Activated CD8-positive, alpha-beta memory T cell treated with anti-CD3 and anti-CD28 coated beads, Interleukin-2, amount 10 ng/mL, durations not matched to agents 7 days and 5 days (primary cell): ENCODE measurements around the gene RBM15. TPM values are rescaled to one million over a fixed set of nuclear protein-coding genes. Genes with fewer than 3 reads are reported as not detected.
A peak's percentile ranks its signal among the peaks of the same experiment; 100 is the strongest.

ENCODE experiments used
- ATAC-seq: fragments of 150-1000 bp; cut with Tn5 transposase; one replicate; pipeline ENCODE4 v1.10.0; 2021; ENCODE audit warnings: moderate library complexity
- CTCF ChIA-PET: fragments of 350-600 bp; sonication (Branson Sonifier 250); formaldehyde crosslinking; loops from one replicate; lab custom pipeline; 2021; ENCODE audit warnings: antibody characterized with exemption; lab: Charles Lee
- DNase-seq: peaks from one replicate; pipeline ENCODE4 v3.0.0-alpha.2; 2020
- H3K27ac Mint-ChIP-seq: one replicate; pipeline ENCODE4 v1.8.0; 2021; ENCODE audit warnings: mild to moderate bottlenecking, mixed read lengths
- H3K27me3 Mint-ChIP-seq: one replicate; pipeline ENCODE4 v1.8.0; 2021; ENCODE audit warnings: mixed read lengths
- H3K36me3 Mint-ChIP-seq: one replicate; pipeline ENCODE4 v1.8.0; 2021; ENCODE audit warnings: mild to moderate bottlenecking, mixed read lengths
- H3K4me1 Mint-ChIP-seq: one replicate; pipeline ENCODE4 v1.8.0; 2021; ENCODE audit warnings: mixed read lengths
- H3K4me3 Mint-ChIP-seq: one replicate; pipeline ENCODE4 v1.8.0; 2021; ENCODE audit warnings: mild to moderate bottlenecking, moderate library complexity, mixed read lengths
- H3K9me3 Mint-ChIP-seq: one replicate; pipeline ENCODE4 v1.8.0; 2022; ENCODE audit warnings: low read depth, mixed read lengths
- total RNA-seq, 2 experiments: library from RNA; stranded (reverse); gene quantifications; one replicate each; pipeline ENCODE4 v1.2.3, GENCODE V29; 2021

RBM15 gene
- total RNA-seq, 2 experiments from 2014 or later = 76.5 to 122 TPM

DNA sequence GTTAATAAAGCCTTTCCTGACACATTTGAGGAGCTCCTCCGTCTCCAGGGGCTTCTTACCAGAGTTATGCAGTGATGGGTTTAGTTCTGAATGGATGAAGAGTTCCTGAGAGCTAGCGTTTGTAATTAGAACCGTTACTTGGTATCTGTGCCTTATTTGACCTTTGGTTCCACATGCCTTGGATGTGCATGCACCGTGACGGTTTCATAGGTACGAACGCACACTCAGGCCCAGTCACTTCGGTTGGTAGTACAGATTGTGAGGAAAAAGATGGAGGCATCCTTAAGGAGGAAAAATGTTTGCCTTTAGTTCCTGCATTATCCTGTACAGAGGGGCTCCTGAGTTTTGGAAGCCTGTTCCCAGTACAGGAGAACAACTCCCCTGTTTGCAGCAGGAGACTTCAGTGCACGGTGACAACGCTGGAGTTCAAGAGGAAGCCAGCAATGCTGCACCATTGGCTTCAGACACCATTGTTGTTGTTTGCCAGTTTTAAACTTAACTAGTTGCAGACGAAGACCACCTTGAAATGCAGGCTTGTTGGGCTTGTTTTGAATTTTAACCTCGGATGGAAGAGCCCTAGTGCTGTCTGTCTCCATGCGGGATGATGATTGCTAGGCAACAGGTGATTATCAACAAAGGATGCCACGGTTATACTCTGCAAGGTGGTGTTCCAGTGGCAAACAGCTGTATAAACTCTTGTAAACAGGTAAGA is 8.2 kb downstream of the RBM15 start:
- Mint-ChIP-seq H3K36me3 (peaks cover 74% of the 10 kb centered on the region), H3K27me3 (no peaks in the 10 kb centered on the region), H3K9me3 (no peaks in the 10 kb centered on the region), H3K4me3 (peak overlapping the region; percentile 57), H3K4me1 (peaks cover 86% of the 10 kb centered on the region), H3K27ac (peak overlapping the region; percentile 61)
- no peak for DNase-seq
- ATAC-seq = no peak
- CTCF ChIA-PET = interaction anchor here (1.1 kb wide), 1 partner anchor 9 kb away, joined by 3 read pairs; the partner anchor contains the start of gene RBM15

- peak overlapping the region; percentile 44 for H3K4me3 Mint-ChIP-seq
These were observed 8.9 kb downstream of the RBM15 start for GRCh38 chr1:110348050-110348449.

GRCh38 chr1:110348771-110349170 is 9.6 kb downstream of the RBM15 start:
- H3K4me1 Mint-ChIP-seq = peaks cover 77% of the 10 kb centered on the region
- H3K27ac Mint-ChIP-seq = peak overlapping the region; percentile 59
- no peaks in the 10 kb centered on the region for H3K9me3 Mint-ChIP-seq
- ATAC-seq = no peak
- no peak for DNase-seq
- peaks cover 63% of the 10 kb centered on the region for H3K36me3 Mint-ChIP-seq
- H3K4me3 Mint-ChIP-seq = peak overlapping the region; percentile 9
- H3K27me3 Mint-ChIP-seq = no peaks in the 10 kb centered on the region
- CTCF ChIA-PET = interaction anchor here (0.8 to 2.1 kb wide), 4 partner anchors 10 to 390 kb away, joined by 3 to 12 read pairs (median 3); partner anchors contain the start of gene RBM15

More at GRCh38 chr1:110348050-110348449, 8.9 kb downstream of the RBM15 start:
- DNase-seq = no peak
- Mint-ChIP-seq H3K4me1 (peaks cover 82% of the 10 kb centered on the region), H3K9me3 (no peaks in the 10 kb centered on the region), H3K27me3 (no peaks in the 10 kb centered on the region), H3K36me3 (peaks cover 68% of the 10 kb centered on the region), H3K27ac (peak overlapping the region; percentile 57)
- CTCF ChIA-PET = interaction anchor here (0.8 to 2.1 kb wide), 3 partner anchors 9 to 19 kb away, joined by 3 to 12 read pairs (median 3); partner anchors contain the start of gene RBM15
- ATAC-seq = no peak

- Mint-ChIP-seq H3K4me3 (peak overlapping the region; percentile 7), H3K4me1 (peaks cover 70% of the 10 kb centered on the region), H3K27me3 (no peaks in the 10 kb centered on the region), H3K36me3 (peaks cover 53% of the 10 kb centered on the region), H3K27ac (peak overlapping the region; percentile 70), H3K9me3 (no peaks in the 10 kb centered on the region)
- DNase-seq = no peak
- ATAC-seq = peak; percentile 31
- CTCF ChIA-PET = interaction anchor here (0.8 to 1.5 kb wide), 2 partner anchors 33 to 141 kb away, joined by 3 read pairs; no protein-coding TSS in a partner anchor
These were observed 11.2 kb downstream of the RBM15 start for GRCh38 chr1:110350360-110350759.

DNA sequence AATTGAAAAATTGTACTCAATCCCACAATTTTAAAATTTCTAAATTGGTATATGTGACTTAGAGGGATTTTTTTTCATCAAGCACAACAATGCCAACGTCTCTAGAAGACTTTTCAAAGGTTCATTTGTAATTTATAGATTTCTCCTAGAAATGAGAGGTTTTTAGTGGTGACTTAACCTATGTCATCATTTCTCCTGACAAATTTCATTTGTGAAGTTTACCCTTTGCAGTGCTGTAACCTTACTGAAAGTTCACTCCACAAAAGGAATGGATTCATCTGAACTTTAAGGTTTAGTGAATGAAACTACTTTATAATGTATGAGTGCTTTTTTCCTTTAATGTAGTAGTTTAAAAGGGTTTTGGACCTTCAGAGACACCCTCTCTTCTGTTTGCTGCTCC is 16.1 kb downstream of the RBM15 start:
- no peak overlapping the region for H3K4me3 Mint-ChIP-seq
- DNase-seq = no peak
- CTCF ChIA-PET = no interaction called here
- peaks cover 36% of the 10 kb centered on the region for H3K36me3 Mint-ChIP-seq
- H3K9me3 Mint-ChIP-seq = no peaks in the 10 kb centered on the region
- no peak for ATAC-seq
- H3K4me1 Mint-ChIP-seq = peaks cover 39% of the 10 kb centered on the region
- no peaks in the 10 kb centered on the region for H3K27me3 Mint-ChIP-seq
- H3K27ac Mint-ChIP-seq = no peak overlapping the region

DNA sequence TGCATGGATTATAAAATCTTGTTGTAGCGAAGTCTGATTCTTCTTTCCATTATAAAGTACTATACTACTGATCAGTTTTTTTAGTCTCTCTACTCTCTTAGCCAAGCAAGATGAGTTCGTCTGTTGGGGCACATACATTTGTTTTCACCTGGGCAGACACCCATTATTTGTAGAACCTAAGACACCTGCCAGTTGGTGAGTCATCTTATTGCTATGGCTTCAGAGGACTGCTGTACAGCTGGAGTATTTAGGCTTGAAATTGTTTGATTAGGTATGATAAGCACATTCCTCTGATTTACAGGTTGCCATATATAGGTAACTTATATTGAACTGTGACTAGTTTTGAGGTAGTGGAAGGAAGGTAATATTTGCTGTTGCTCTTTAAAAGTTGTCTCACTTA is 17.2 kb downstream of the RBM15 start:
- peaks cover 36% of the 10 kb centered on the region for H3K36me3 Mint-ChIP-seq
- no peaks in the 10 kb centered on the region for H3K27me3 Mint-ChIP-seq
- no peak overlapping the region for H3K27ac Mint-ChIP-seq
- ATAC-seq (no peak), DNase-seq (no peak)
- H3K4me3 Mint-ChIP-seq = no peak overlapping the region
- H3K4me1 Mint-ChIP-seq = peaks cover 32% of the 10 kb centered on the region
- CTCF ChIA-PET = interaction anchor here (1.3 kb wide), 1 partner anchor 149 kb away, joined by 3 read pairs; no protein-coding TSS in a partner anchor
- H3K9me3 Mint-ChIP-seq = no peaks in the 10 kb centered on the region

- Mint-ChIP-seq H3K9me3 (no peaks in the 10 kb centered on the region), H3K4me1 (peaks cover 18% of the 10 kb centered on the region), H3K4me3 (no peak overlapping the region), H3K27ac (no peak overlapping the region), H3K27me3 (no peaks in the 10 kb centered on the region), H3K36me3 (peaks cover 41% of the 10 kb centered on the region)
- CTCF ChIA-PET = interaction anchor here (0.8 to 1.6 kb wide), 3 partner anchors 17 to 151 kb away, joined by 3 to 4 read pairs (median 3); no protein-coding TSS in a partner anchor
- DNase-seq (no peak), ATAC-seq (no peak)
These were observed 21.3 kb downstream of the RBM15 start for GRCh38 chr1:110360431-110360830.

GRCh38 chr1:110361856-110362255 is 22.7 kb downstream of the RBM15 start:
- CTCF ChIA-PET = interaction anchor here (0.6 to 1.6 kb wide), 4 partner anchors 153 to 630 kb away, joined by 3 to 6 read pairs (median 4); no protein-coding TSS in a partner anchor
- Mint-ChIP-seq H3K27ac (no peak overlapping the region), H3K9me3 (no peaks in the 10 kb centered on the region), H3K36me3 (peaks cover 36% of the 10 kb centered on the region), H3K4me1 (peaks cover 8% of the 10 kb centered on the region), H3K4me3 (no peak overlapping the region), H3K27me3 (no peaks in the 10 kb centered on the region)
- no peak for DNase-seq
- no peak for ATAC-seq

- ATAC-seq = no peak
- DNase-seq = no peak
- H3K4me3 Mint-ChIP-seq = no peak overlapping the region
- no peaks in the 10 kb centered on the region for H3K27me3 Mint-ChIP-seq
- H3K27ac Mint-ChIP-seq = no peak overlapping the region
- H3K4me1 Mint-ChIP-seq = peaks cover 5% of the 10 kb centered on the region
- H3K36me3 Mint-ChIP-seq = peaks cover 31% of the 10 kb centered on the region
- CTCF ChIA-PET = interaction anchor here (0.7 to 1.3 kb wide), 2 partner anchors 12 to 25 kb away, joined by 3 to 4 read pairs; partner anchors contain the start of gene RBM15
- H3K9me3 Mint-ChIP-seq = no peaks in the 10 kb centered on the region
These were observed 25.0 kb downstream of the RBM15 start for GRCh38 chr1:110364221-110364620.

DNA sequence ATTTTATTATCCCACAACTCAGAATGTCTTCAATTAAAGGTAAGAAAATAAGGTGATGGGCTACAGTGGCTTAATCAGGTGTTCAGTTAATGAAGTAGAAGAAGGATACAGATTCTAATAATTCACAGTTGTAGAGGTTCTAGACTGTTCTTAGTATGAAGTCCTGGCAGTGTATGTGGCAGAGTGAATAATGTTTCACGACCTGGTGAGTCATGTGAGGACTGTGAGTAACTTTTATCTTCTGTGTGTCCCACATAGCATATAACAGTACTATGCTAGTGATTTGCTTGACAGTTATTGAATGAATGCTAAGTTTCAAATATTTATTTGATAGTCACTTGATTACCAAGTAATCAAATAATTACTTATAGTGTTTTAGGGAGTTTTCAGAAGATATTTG is 31.6 kb downstream of the RBM15 start:
- no peak overlapping the region for H3K4me3 Mint-ChIP-seq
- ATAC-seq (peak; percentile 72), DNase-seq (no peak)
- H3K4me1 Mint-ChIP-seq = peaks cover 13% of the 10 kb centered on the region
- H3K27ac Mint-ChIP-seq = peak overlapping the region; percentile 22
- no peaks in the 10 kb centered on the region for H3K27me3 Mint-ChIP-seq
- peaks cover 11% of the 10 kb centered on the region for H3K36me3 Mint-ChIP-seq
- CTCF ChIA-PET = interaction anchor here (1.6 kb wide), 1 partner anchor 168 kb away, joined by 4 read pairs; no protein-coding TSS in a partner anchor
- H3K9me3 Mint-ChIP-seq = no peaks in the 10 kb centered on the region

DNA sequence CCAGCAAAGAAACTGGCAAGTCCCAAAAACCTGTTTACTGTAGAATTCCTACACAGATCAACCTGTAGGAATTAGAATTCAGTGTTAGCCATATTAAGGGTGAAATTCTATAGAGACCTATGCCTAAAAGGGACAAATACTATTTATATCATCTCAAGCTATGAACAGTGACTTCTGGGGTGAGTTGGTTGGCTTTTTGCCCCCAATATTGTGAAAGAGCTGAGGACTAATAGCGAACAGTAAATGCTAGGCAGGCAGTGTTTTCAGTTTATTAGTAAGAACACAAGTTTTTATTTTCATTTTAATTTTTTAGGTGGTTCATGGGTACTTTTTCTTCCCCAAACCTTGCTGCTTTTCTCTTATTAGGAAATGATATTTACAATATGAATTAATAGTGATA is 36.3 kb downstream of the RBM15 start:
- ATAC-seq (no peak), DNase-seq (no peak)
- Mint-ChIP-seq H3K4me1 (peaks cover 4% of the 10 kb centered on the region), H3K27ac (no peak overlapping the region), H3K27me3 (no peaks in the 10 kb centered on the region), H3K36me3 (peaks cover 34% of the 10 kb centered on the region), H3K9me3 (no peaks in the 10 kb centered on the region), H3K4me3 (no peak overlapping the region)
- CTCF ChIA-PET = interaction anchor here (1.5 kb wide), 1 partner anchor 9 kb away, joined by 3 read pairs; no protein-coding TSS in a partner anchor

DNA sequence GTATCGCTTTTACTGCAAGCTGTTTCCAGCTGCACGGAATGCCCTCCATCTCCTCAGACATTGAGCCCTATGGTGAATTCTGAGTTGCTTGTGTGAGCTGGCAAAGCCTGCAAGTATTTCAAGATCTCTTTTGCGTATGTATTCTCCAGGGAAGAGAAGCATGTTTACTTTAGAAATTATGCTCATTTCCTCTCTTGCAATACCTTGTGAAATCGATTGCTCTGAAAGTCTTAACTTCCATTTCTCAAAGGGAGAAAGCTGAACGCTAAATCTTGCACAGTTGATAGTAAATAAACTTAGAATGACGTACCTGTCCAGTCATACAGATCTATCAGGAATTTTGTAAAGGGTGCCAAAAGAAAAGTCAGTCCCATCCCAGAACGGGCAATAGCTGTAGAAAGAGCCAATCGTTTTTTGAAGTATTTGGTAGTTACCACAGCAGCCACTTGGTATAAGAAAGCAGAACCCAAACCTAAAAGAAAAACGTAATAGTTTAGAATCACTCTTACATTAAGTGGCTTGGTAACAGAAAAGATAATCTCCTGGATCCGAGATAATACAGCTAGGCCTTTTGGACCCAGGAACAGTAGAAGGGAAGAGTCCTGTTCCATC is 41.6 kb downstream of the RBM15 start:
- peaks cover 38% of the 10 kb centered on the region for H3K36me3 Mint-ChIP-seq
- CTCF ChIA-PET = interaction anchor here (1.5 to 1.6 kb wide), 2 partner anchors 40 to 115 kb away, joined by 3 read pairs; no protein-coding TSS in a partner anchor
- ATAC-seq = no peak

More for the DNA sequence above, 41.6 kb downstream of the RBM15 start:
- Mint-ChIP-seq H3K27ac (no peak overlapping the region), H3K4me3 (no peak overlapping the region), H3K4me1 (peaks cover 13% of the 10 kb centered on the region), H3K9me3 (no peaks in the 10 kb centered on the region), H3K27me3 (no peaks in the 10 kb centered on the region)
- no peak for DNase-seq
